HG03139 (cell line): ENCODE data around the gene DNM3.

Experiments used
- ATAC-seq: cut with Tn5 transposase; IDR thresholded peaks from one replicate; pipeline ENCODE4 v1.9.1; 2021; ENCODE audit not compliant: unreplicated experiment

DNM3 gene

DNA sequence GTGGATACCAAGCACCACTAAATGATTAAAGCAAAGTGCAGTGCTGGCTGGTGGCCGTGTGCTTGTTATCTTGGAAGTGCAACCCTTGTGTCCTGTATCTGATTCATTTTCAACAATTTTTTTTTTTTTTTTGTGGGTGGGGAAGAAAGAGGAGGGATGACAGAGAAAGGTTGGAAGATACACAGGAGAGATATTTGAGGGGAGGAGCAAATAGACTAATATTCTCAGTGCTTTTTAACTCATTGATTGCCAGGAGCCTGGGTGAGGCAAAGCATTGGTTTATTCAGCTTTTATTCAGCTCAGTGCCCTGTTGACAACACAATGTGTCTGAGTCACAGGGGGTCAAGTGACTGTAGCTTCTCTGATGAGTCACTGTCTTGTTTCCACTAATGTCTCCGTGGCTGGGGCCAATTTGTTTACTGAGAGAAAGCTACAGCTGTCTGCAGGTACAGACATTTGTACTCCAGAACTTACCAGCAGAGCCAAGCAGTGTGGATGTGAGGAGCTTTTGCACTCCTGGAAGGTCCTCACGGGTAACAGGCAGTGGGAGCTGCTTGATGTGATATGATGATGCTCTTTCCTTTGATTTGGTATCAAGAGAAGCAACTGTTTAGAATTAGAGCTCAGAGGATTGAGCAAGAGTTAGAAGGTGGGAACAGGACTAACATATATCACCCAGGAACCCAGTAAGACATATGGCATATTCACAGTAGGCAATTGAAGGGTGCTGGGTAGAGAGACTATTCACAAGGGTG lies 23.6 kb upstream of the DNM3 start:
- no peak for ATAC-seq

DNA sequence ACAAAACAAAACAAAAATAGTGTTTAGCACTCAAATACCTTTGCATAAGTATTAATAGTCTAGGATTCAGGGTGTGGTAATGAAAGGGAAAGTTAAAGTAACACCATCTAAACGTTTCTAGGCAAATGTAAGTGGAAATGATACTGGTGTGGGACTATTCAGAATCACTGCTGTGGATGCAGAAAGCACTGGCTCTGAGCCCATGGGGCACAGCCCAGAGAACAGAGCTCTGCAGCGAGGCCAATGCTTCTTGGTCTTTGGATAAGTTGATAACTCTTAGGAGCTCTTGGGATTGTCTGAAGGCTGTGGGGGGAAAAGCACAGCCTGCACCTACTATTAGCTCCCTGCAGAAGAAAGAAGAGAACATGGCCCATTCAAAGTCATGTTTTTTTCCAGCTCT lies 21.4 kb upstream of the DNM3 start:
- no peak for ATAC-seq

DNA sequence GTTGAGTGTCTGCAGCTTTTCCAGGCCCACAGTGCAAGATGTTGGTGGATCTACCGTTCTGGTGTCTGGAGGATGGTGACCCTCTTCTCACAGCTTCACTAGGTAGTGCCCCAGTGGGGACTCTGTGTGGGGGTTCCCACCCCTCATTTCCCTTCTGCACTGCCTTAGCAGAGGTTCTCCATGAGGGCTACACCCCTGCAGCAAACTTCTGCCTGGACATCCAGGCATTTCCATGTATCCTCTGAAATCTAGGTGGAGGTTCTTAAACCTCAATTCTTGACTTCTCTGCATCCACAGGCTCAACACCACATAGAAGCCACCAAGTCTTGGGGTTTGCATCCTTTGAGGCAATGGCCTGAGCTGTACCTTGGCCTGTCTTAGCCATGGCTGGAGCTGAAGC lies 14.3 kb upstream of the DNM3 start:
- ATAC-seq, result no peak

DNA sequence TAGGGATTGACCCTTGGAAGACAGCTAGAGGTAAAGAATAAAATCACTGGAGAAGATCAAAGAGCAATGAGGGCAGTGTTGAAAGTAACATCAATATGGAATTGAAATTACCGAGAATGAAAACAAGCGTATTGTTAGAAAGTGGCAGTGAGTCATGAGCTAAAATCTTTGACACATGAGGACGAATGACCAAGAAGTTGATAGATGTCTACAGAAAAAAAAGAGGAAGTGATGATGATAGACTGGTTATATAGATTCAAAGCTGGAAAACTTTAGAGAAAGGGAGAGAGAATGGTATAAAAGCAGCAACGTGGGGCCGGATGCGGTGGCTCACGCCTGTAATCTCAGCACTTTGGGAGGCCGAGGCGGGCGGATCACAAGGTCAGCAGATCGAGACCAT lies 12.5 kb upstream of the DNM3 start:
- no peak for ATAC-seq

DNA sequence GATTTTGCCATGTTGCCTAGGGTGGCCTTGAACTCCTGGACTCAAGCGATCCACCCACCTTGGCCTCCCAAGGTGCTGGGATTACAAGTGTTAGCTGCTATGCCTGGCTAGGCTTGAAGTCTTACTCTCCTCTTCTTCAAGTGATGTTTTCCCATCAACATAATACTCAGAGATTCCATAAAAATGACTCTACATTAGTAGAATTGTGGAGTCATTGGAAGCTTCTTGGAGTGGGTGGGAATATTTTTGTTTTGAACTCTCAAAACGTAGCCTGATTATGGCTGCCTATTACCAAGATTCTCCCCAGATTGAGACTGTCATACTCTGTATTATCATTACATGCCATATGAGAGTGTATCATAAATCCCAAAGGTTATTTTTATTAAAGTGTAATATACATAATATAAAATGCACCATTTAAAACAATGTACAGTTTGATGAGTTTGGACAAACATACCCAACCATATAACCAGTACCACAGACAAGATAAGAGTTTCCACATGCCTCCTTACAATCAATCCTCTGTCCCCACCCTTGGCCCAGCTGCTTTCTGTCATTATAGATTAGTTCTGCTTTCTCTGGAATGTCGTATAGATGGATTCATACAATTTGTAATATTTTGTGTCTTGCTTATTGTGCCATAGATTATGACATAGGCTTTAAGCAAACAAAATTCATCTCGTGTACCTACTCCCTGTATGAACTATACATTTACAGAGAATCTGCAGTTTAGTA lies 8.0 kb upstream of the DNM3 start:
- no peak for ATAC-seq

DNA sequence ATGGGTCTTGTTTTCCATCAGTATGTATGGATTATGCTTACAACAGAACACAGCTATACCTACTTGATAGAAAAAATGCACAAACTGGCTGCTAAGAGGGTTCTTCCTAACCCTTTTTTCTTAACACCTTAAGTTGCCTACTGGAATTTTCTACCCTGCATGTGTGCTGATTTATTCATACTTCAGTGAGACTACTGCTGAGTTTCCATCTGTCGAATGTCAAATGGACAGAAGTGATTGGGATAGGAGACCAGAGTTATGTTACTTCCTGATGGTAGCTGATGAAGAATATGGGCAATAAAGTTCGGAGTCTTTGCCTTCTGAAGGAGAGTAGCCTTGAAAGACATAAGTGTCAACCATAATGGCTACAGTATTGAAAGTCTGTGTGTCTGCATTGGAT lies 6.5 kb upstream of the DNM3 start:
- ATAC-seq, result no peak

DNA sequence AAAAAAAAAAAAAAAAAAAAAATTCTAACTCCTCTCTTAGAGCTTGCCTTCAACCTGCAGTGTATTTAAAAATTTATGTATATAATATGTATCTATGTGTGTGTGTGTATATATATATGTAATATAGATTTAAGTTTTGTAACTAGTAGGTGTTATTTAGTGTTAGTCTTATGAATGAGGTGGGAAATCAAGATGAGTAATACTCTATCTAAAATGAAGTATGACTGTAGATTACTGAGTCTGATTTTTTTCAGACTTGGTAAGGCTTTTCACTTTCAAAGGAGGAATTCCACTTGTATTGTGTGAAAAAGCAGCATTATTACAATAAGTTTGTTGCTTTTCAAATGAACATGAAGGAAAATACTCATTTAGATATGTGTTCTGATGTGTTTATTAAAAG lies 5.4 kb upstream of the DNM3 start:
- ATAC-seq, result no peak

DNA sequence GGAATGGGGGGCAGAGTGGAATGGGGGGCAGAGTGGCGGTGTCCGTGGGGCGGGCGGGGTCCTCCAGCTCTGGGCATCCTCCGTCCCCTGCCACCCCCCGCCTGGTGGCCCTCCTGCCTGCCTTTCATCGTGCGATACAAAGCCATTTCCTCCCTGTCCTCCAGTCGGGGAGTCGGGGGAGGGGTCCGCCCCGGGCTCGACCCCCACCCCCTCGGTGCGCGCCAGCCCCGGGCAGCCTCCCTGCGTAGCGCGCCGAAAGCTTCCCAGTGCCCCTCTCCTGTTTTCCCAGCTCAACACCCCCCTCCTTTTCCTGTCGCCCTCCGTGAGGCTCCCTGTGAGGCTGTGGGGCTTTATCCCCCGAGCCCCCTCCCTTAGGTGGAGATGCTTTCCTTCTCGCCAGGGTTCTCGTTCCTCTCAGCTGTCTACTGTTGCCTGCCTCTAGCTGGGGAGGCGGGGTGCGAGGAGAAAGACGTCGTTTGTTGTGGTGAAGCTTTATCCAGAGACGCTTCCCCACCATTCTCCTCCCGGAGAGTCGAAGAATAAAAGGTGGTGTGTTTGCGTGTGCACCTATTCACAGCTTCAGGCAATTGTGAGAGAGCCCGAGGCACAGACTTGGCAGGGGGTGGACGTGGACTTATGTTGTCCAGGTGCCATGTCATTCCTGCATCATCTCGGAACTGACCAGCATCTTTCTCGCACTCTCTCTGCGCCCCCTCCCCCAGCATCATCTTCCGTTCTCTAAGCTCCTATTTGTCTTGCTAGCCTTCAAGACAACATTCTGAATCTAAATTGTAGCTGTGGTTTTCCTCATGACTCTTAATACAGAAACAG lies 848 bp downstream of the DNM3 start:
- no peak for ATAC-seq

DNA sequence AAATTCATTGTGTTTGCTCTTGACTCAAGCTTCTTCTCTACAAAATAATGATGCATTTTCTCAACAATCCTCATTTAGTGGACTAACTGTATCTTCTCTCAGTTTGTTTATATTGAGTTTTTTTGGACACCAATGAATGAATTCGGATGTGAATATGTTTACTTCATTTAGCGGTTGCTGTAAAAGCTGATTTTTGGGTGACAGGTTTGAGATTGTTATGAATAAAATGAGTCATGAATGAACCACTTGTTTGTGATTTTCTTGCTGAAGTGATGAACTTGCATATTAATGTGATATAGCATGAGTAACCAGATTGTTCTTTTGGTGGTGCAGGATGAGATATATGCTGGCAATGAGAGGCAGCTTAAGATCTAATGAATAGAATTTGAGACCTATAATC lies 3.1 kb downstream of the DNM3 start:
- ATAC-seq, result no peak

DNA sequence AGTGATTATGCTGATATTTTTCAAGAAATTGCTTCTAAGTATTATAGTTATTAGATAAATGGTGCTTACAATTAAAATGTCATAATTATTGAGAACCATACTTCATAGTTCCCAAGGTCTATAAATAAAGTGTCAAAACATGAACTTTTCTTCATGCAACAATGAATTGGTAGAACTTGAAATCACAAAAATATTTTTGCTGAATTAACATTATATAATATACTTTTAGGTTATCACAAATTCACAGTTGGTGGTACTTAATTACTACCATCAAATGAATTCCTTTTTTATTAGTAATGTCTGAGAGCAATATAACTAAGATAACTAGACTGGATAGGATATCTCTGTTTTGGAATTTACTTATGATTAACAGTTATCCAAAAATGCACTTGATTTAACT lies 4.7 kb downstream of the DNM3 start:
- no peak for ATAC-seq

DNA sequence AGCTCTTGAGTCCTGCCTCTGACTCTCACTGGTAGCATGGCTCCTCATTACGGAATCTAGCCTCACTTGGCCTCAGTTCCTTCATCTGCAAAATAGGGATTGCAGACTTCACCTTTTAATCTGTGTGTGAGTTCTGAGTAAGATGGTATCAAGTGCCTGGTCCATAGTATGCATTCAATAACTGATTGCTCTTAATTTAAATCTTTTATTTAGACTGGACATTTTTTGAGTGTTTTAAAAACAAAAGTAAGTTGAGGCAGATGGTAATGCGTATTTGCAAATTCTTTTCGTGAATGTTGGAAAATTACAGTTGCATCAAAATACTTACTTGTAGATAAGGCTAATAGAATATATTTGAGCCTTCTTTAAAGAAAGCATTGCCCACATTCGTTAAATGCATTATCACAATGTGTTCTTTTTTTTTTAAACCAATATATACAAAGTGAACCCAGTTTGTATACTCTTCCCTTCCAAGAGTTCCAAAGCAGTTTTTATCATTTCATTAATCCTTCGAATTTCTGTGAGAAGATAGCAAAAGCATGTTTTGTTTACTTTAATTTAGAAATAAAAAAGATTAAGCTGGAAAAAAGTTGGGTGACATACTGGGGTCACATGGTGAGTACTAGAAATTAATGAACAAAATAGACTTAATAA lies 8.1 kb downstream of the DNM3 start:
- ATAC-seq, result no peak

DNA sequence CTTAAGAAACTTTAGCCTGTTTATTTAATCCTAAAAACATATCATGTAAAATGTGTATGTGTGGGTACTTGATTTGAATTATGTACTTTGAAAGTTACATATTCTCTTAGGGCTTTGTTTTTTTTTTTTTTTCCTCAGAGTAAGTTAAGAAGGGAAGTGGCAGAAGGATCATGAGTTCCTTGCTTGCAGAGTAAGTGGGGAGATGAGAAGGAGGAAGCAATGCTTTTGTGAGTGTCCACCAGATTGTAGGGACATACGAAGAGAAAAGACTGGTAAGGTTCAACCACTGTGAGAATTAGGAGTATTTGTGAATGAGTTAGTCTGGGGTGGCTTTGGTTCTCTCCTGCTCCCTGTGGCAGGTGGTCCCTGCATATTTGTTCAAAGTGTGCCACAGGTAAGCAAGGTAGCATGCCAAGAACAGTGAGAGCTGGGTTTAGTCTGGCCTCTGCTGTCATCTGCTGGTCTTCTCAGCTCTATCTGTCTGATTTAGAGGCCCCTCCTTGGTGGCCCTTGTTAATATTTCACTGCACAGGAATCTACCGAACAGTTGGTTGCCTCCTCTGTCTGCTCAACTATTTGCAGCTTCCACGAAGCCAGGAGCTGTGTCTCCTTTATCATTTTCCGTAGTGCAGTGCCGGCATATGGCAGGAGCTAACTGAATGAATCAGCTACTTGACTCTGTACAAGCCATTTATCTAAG lies 9.5 kb downstream of the DNM3 start:
- ATAC-seq, result no peak

DNA sequence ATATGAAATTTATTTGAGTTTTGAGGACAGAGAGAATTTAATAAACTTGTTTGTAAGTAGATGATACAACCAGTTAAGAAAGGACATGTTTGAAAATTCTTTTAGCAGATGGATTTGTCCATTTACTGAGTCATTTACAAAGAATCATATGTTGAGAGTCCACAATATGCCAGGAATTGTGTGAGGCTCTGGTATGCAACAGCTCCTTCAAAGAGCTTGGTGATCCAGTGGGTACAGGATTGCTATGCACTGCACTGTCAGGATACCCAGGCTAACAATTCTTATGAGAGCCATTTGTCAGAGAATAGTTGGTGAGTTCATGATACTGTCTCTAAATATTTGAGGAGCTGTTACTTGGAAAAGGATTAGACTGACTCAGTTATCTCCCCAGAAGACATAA lies 11.0 kb downstream of the DNM3 start:
- ATAC-seq, result no peak

DNA sequence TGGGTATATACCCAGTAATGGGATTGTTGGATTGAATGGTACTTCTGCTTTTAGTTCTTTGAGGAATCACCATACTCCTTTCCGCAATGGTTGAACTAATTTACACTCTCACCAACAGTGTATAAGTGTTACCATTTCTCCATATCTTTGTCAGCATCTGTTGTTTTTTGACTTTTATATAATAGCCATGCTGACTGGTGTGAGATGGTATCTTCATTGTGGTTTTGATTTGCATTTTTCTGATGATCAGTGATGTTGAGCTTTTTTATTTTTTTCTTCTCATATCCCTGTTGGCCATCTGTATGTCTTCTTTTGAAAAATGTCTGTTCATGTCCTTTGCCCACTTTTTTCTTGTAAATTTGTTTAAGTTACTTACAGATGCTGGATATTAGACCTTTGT lies 14.1 kb downstream of the DNM3 start:
- ATAC-seq, result no peak

DNA sequence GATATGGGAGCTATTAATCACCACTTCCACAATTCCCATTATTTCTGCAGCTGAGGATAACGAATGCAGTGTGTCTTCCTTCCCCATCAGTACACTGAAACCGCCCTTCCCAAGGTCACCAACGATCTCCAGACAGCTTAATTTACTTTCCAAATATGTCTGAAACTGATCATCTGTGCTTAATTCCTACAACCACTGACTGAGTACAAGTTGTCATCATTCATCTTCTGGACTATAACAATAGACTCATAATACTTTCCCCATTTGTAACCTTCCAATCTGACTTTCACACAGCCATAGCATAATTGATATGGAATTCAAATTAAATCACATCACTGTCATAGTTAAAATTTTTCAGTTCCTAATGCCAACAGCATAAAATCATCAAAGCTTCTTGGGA lies 17.4 kb downstream of the DNM3 start:
- no peak for ATAC-seq

DNA sequence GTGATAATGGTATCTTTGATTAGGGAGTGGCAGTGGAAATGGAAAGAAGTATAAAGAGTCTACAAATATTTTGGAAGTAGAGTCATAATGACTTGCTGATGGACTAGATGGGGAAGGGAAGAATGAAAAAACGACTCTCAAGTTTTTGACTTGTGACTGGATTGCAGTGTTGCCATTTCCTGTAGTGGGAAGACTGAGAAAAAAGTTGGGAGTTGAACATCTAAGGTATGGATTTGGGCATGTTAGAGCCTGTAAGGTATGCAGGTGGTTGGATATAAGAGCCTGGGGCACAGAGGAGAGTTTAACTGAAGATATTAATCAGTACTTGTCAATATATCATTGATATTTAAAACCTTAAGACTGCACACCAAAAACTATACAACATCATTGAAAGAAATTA lies 19.4 kb downstream of the DNM3 start:
- ATAC-seq, result no peak

DNA sequence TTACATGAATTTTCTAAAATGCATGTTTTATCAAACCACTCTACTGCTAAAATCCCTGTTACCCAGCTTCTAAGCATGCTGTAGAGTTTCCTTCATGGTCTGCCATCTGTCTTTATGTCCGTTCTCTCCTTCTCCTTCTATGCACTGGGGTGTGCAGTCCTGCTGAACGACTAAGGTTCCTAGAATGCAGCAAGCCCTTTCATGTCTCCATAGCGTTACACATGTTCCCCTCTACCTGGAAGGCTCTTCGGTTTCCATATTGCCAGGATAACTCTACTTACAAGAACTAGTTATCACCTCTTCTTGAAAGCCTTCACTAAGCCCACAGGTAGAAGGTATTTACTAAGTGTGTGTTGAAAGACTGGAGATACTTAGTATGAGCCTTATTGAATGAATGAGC lies 22.2 kb downstream of the DNM3 start:
- no peak for ATAC-seq

DNA sequence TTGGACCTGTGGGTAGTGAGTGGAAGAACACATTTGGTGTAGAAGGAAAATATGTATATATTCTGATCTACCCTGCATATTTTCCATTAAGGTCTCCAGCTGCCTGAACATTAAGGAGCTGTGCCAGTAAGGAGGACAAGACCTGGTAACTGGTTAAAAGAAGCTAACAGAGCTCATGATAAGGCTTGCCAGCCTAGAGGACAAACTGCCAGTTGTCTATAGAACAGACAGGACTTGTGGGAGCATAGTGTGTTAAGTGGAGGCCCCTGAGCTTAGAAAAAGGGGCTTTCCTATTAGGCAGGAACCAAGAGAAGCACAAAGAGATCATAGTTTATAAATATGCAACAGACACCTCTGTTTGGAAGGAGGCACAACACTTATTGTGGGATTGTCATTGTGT lies 23.0 kb downstream of the DNM3 start:
- ATAC-seq, result no peak

DNA sequence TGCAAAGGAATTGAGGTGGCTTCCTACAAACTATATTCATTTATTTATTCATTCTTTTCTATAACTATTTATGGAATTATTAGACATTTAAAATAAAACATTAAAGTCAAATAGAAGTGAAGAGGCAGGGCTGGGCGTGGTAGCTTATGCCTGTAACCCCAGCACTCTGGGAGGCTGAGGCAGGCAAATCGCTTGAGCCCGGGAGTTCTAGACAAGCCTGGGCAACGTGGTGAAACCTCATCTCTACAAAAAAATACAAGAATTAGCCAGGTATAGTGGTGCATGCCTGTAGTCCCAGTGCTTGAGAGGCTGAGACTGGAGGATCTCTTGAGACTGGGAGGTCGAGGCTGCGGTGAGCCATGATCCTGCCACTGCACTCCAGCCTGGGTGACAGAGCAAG lies 23.8 kb downstream of the DNM3 start:
- ATAC-seq, result no peak

DNA sequence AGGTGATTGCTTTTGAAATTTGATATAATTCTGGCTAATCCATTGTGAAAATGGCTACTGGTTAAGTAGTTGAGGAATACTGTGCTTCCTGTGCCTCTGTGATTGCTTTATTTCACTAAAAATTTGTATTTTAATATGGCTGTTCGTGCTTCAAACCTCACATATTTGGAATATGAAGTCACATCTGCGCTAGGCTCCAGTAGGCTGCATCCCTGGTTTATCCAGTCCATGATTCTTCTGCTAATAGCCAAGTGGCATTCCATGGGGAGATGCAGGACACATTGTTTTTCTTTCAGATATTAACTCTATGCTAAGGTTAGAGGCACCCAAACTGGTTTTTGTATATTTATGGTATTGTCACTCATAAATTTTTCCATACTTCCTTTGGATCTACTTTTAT lies 25.9 kb downstream of the DNM3 start:
- no peak for ATAC-seq
